Neural cell (in vitro differentiated cells): ENCODE data around the gene ST3GAL3. TPM values are rescaled to one million over a fixed set of nuclear protein-coding genes. Genes with fewer than 3 reads are reported as not detected.

Experiments
- H2AFZ ChIP-seq: fragments of 200-600, 300-800 bp; sonication (generic), shearing (Covaris generic); 2 replicates; pipeline ENCODE4 v1.6.0; 2014; ENCODE audit warnings: low read depth, mild to moderate bottlenecking, antibody characterized with exemption, low read length, moderate library complexity
- H3F3A ChIP-seq: fragments of 200-600 bp; shearing (Covaris generic); 2 replicates; pipeline ENCODE4 v1.6.1; 2016; ENCODE audit warnings: mild to moderate bottlenecking, moderate library complexity, mixed read lengths, antibody characterized with exemption, low read length; ENCODE audit not compliant: insufficient read depth, poor library complexity, severe bottlenecking
- H3K27ac ChIP-seq: fragments of 200-600, 300-800 bp; sonication (generic), shearing (Covaris generic); 2 replicates; pipeline ENCODE4 v1.5.1; 2014; ENCODE audit warnings: mild to moderate bottlenecking, low read length, moderate library complexity
- H3K27me3 ChIP-seq: fragments of 300-800, 200-600 bp; sonication (generic), shearing (Covaris generic); 2 replicates; pipeline ENCODE4 v1.6.0; 2014; ENCODE audit warnings: mild to moderate bottlenecking, low read depth, low read length, moderate library complexity; ENCODE audit not compliant: insufficient read depth
- H3K36me3 ChIP-seq: fragments of 300-800, 200-600 bp; sonication (generic), shearing (Covaris generic); 2 replicates; pipeline ENCODE4 v1.5.1; 2014; ENCODE audit warnings: mild to moderate bottlenecking, antibody characterized with exemption, low read length, moderate library complexity; ENCODE audit not compliant: insufficient read depth
- H3K4me2 ChIP-seq: fragments of 300-800, 200-600 bp; sonication (generic), shearing (Covaris generic); 2 replicates; pipeline ENCODE4 v1.6.0; 2014; ENCODE audit warnings: mild to moderate bottlenecking, low read length
- H3K4me3 ChIP-seq: fragments of 300-800, 200-600 bp; sonication (generic), shearing (Covaris generic); 2 replicates; pipeline ENCODE4 v1.5.1; 2014; ENCODE audit warnings: mild to moderate bottlenecking, low read length, moderate library complexity
- H3K79me2 ChIP-seq: fragments of 200-600 bp; shearing (Covaris generic); replicated peaks from 2 replicates; pipeline ENCODE4 v1.6.0; 2014; ENCODE audit warnings: mild to moderate bottlenecking, low read length, moderate library complexity; ENCODE audit not compliant: insufficient read depth
- H3K9ac ChIP-seq: fragments of 300-800, 200-600 bp; sonication (generic), shearing (Covaris generic); 2 replicates; pipeline ENCODE4 v1.6.1; 2016; ENCODE audit warnings: mild to moderate bottlenecking, low read length, mixed read lengths
- H3K9me2 ChIP-seq: fragments of 200-600 bp; shearing (Covaris generic); 2 replicates; pipeline ENCODE4 v1.6.1; 2016; ENCODE audit warnings: mild to moderate bottlenecking, low read length, mixed read lengths; ENCODE audit not compliant: insufficient read depth
- H3K9me3 ChIP-seq: fragments of 200-600, 300-800 bp; sonication (generic), shearing (Covaris generic); 2 replicates; pipeline ENCODE4 v1.6.1; 2016; ENCODE audit warnings: mild to moderate bottlenecking, mixed run types, low read length, moderate library complexity, mixed read lengths
- H4K20me1 ChIP-seq: fragments of 200-600 bp; shearing (Covaris generic); 2 replicates; pipeline ENCODE4 v1.6.1; 2016; ENCODE audit warnings: mild to moderate bottlenecking, mixed run types; ENCODE audit not compliant: insufficient read depth
- CTCF ChIP-seq: fragments of 450-650 bp; IDR thresholded peaks from 2 replicates; pipeline ENCODE4 v1.5.1; 2014; ENCODE audit warnings: antibody characterized with exemption, mild to moderate bottlenecking, moderate library complexity; ENCODE audit not compliant: poor library complexity, severe bottlenecking
- EP300 ChIP-seq: fragments of 450-650 bp; conservative IDR thresholded peaks from 2 replicates; pipeline ENCODE4 v1.6.1; 2014; ENCODE audit warnings: antibody characterized with exemption, mild to moderate bottlenecking, moderate library complexity; ENCODE audit not compliant: poor library complexity, severe bottlenecking
- EZH2 ChIP-seq: fragments of 200-600, 300-800 bp; shearing (Covaris generic), sonication (generic); IDR thresholded peaks from 2 replicates; pipeline ENCODE4 v1.6.1; 2014; ENCODE audit warnings: antibody characterized with exemption, low read length, borderline replicate concordance, mild to moderate bottlenecking; ENCODE audit not compliant: insufficient read depth, poor library complexity, severe bottlenecking
- MXI1 ChIP-seq: fragments of 450-650 bp; conservative IDR thresholded peaks from 2 replicates; pipeline ENCODE4 v1.6.1; 2014; ENCODE audit warnings: antibody characterized with exemption, mild to moderate bottlenecking; ENCODE audit not compliant: poor library complexity, severe bottlenecking
- POLR2AphosphoS5 ChIP-seq: IDR thresholded peaks from 2 replicates; pipeline ENCODE4 v1.6.1; 2012
- RAD21 ChIP-seq: fragments of 450-650 bp; conservative IDR thresholded peaks from 2 replicates; pipeline ENCODE4 v1.6.1; 2014; ENCODE audit warnings: antibody characterized with exemption, mild to moderate bottlenecking, moderate library complexity
- SMC3 ChIP-seq: fragments of 450-650 bp; conservative IDR thresholded peaks from 2 replicates; pipeline ENCODE4 v1.6.1; 2014; ENCODE audit warnings: antibody characterized with exemption, mild to moderate bottlenecking, moderate library complexity; ENCODE audit not compliant: poor library complexity
- TAF1 ChIP-seq: IDR thresholded peaks from 2 replicates; pipeline ENCODE4 v1.6.1; 2012; ENCODE audit warnings: low read depth
- polyA plus RNA-seq: library from polyadenylated mRNA; depleted of rRNA; stranded (reverse); fragments of >200 nt; gene quantifications from 2 replicates; pipeline ENCODE4 v1.2.3, GENCODE V29; 2014
- TF ChIP-seq, protein P1 (sequence below): IDR thresholded peaks from 2 replicates; pipeline ENCODE4 v1.6.1; 2012; ENCODE audit warnings: borderline replicate concordance

ST3GAL3 gene
- polyA plus RNA-seq, 1 donor from 2014 or later: 36.8 TPM

- Histone ChIP-seq H3K9me3 (no peaks in the 10 kb centered on the region), H3K79me2 (no peaks in the 10 kb centered on the region), H3F3A (no peaks in the 10 kb centered on the region), H2AFZ (no peak overlapping the region), H4K20me1 (no peaks in the 10 kb centered on the region), H3K36me3 (no peaks in the 10 kb centered on the region), H3K4me3 (no peak overlapping the region), H3K4me2 (no peak overlapping the region), H3K9me2 (no peaks in the 10 kb centered on the region), H3K9ac (no peak overlapping the region), H3K27me3 (no peaks in the 10 kb centered on the region), H3K27ac (no peak overlapping the region)
- TF ChIP-seq EZH2 (no peak), EP300 (no peak), RAD21 (no peak), CTCF (no peak), TAF1 (no peak), SMC3 (no peak), MXI1 (no peak), POLR2AphosphoS5 (no peak)
- TF ChIP-seq, protein P1, sequence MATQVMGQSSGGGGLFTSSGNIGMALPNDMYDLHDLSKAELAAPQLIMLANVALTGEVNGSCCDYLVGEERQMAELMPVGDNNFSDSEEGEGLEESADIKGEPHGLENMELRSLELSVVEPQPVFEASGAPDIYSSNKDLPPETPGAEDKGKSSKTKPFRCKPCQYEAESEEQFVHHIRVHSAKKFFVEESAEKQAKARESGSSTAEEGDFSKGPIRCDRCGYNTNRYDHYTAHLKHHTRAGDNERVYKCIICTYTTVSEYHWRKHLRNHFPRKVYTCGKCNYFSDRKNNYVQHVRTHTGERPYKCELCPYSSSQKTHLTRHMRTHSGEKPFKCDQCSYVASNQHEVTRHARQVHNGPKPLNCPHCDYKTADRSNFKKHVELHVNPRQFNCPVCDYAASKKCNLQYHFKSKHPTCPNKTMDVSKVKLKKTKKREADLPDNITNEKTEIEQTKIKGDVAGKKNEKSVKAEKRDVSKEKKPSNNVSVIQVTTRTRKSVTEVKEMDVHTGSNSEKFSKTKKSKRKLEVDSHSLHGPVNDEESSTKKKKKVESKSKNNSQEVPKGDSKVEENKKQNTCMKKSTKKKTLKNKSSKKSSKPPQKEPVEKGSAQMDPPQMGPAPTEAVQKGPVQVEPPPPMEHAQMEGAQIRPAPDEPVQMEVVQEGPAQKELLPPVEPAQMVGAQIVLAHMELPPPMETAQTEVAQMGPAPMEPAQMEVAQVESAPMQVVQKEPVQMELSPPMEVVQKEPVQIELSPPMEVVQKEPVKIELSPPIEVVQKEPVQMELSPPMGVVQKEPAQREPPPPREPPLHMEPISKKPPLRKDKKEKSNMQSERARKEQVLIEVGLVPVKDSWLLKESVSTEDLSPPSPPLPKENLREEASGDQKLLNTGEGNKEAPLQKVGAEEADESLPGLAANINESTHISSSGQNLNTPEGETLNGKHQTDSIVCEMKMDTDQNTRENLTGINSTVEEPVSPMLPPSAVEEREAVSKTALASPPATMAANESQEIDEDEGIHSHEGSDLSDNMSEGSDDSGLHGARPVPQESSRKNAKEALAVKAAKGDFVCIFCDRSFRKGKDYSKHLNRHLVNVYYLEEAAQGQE: no peak
Measured at GRCh38 chr1:43843684-43844083, 136.3 kb downstream of the ST3GAL3 start.

DNA sequence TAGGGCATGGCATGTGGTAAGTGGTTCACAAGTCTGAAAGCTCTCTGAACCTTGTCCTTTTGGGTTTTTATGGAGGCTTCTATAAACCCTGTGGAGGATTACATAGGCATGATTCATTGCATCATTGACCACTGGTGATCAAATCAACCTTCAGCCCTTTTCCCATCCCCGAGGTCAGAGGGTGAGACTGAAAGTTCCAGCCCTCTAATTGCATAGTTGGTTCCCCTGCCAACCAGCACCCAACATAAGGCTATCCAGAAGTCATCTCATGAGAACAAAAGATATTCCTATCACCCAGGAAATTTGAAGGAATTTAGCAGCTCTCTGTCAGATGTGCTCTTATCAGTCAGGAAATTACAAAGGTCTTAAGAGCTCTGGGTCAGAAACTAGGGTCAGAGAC, 136.8 kb downstream of the ST3GAL3 start:
- Histone ChIP-seq H3K4me3 (no peak overlapping the region), H4K20me1 (no peaks in the 10 kb centered on the region), H3F3A (no peaks in the 10 kb centered on the region), H3K9me3 (no peaks in the 10 kb centered on the region), H2AFZ (no peak overlapping the region), H3K79me2 (no peaks in the 10 kb centered on the region), H3K4me2 (no peak overlapping the region), H3K36me3 (no peaks in the 10 kb centered on the region), H3K9me2 (no peaks in the 10 kb centered on the region), H3K27me3 (no peaks in the 10 kb centered on the region), H3K27ac (no peak overlapping the region), H3K9ac (no peak overlapping the region)
- no peak for TF ChIP-seq EP300
- TF ChIP-seq EZH2: no peak
- no peak for TF ChIP-seq RAD21
- TF ChIP-seq, protein P1: no peak
- no peak for TF ChIP-seq CTCF
- no peak for TF ChIP-seq SMC3
- TF ChIP-seq TAF1: no peak
